SK-N-SH (cell line): ENCODE data around the gene IL18R1. TPM values are rescaled to one million over a fixed set of nuclear protein-coding genes. Genes with fewer than 3 reads are reported as not detected.

ENCODE experiments used
- CTCF ChIA-PET: fragments of 300-600, 350-600 bp; formaldehyde crosslinking; extraction: SDS; loops from one replicate; lab custom pipeline; 2021; lab: Yijun Ruan, JAX
- POLR2A ChIA-PET: fragments of 350-600 bp; sonication (Branson Sonifier 250); formaldehyde crosslinking; extraction: SDS; loops from one replicate; lab custom pipeline; 2020; ENCODE audit warnings: antibody characterized with exemption, inconsistent platforms; lab: Yijun Ruan, JAX
- DNase-seq: peaks from one replicate; pipeline ENCODE4 v3.0.0; 2012
- H2AFZ ChIP-seq: fragments of 200-600 bp; sonication (generic); 2 replicates; pipeline ENCODE4 v1.8.1; 2016; ENCODE audit warnings: antibody characterized with exemption, mild to moderate bottlenecking, low read depth
- H3F3A ChIP-seq: fragments of 200-600 bp; sonication (generic); replicated peaks from 2 replicates; pipeline ENCODE3; 2016; ENCODE audit warnings: antibody characterized with exemption, mild to moderate bottlenecking; ENCODE audit not compliant: insufficient read depth
- H3K27ac ChIP-seq, 2 experiments: fragments of 200-500 bp in 1 of 2; fragments of 200-600 bp in 1 of 2; sonication (Bioruptor generic) in 1 of 2; sonication (generic), shearing (Covaris generic) in 1 of 2; 2 replicates each; pipeline versions ENCODE4 v1.5.1 to v1.6.1; 2014 to 2016; ENCODE audit warnings: low read depth in 2 of 2, inconsistent platforms in 1 of 2, low read length in 1 of 2, mild to moderate bottlenecking in 1 of 2, mixed read lengths in 1 of 2
- H3K27me3 ChIP-seq: fragments of 200-600 bp; sonication (generic), shearing (Covaris generic); 2 replicates; pipeline ENCODE4 v1.6.1; 2016; ENCODE audit warnings: mixed run types; ENCODE audit not compliant: insufficient read depth
- H3K36me3 ChIP-seq, 2 experiments: fragments of 200-500 bp in 1 of 2; fragments of 200-600 bp in 1 of 2; sonication (Bioruptor generic) in 1 of 2; sonication (generic) in 1 of 2; replicated peaks in 1 of 2; 2 replicates each; pipeline versions ENCODE3 to v1.5.1; 2014 to 2016; ENCODE audit warnings: low read length in 1 of 2, mild to moderate bottlenecking in 1 of 2; ENCODE audit not compliant: insufficient read depth in 2 of 2, control insufficient read depth in 1 of 2
- H3K4me1 ChIP-seq, 2 experiments: fragments of 200-500 bp in 1 of 2; fragments of 200-600 bp in 1 of 2; sonication (Bioruptor generic) in 1 of 2; sonication (generic), shearing (Covaris generic) in 1 of 2; 2 replicates each; pipeline versions ENCODE4 v1.5.1 to v1.6.1; 2014 to 2016; ENCODE audit warnings: low read depth in 1 of 2, low read length in 1 of 2, mixed run types in 1 of 2; ENCODE audit not compliant: insufficient read depth in 2 of 2, control insufficient read depth in 1 of 2
- H3K4me2 ChIP-seq: fragments of 200-600 bp; sonication (generic), shearing (Covaris generic); 2 replicates; pipeline ENCODE4 v1.6.1; 2017; ENCODE audit warnings: mixed run types
- H3K4me3 ChIP-seq, 2 experiments: fragments of 200-500 bp in 1 of 2; fragments of 200-600 bp in 1 of 2; sonication (Bioruptor generic) in 1 of 2; sonication (generic), shearing (Covaris generic) in 1 of 2; 2 replicates each; pipeline versions ENCODE4 v1.5.1 to v1.8.1; 2014 to 2016; ENCODE audit warnings: low read depth in 2 of 2, inconsistent platforms in 1 of 2, low read length in 1 of 2, mild to moderate bottlenecking in 1 of 2, mixed read lengths in 1 of 2, moderate library complexity in 1 of 2
- H3K79me2 ChIP-seq: fragments of 200-600 bp; sonication (generic); 2 replicates; pipeline ENCODE4 v1.8.1; 2017; ENCODE audit warnings: mild to moderate bottlenecking; ENCODE audit not compliant: insufficient read depth
- H3K9ac ChIP-seq: fragments of 200-600 bp; sonication (generic); 2 replicates; pipeline ENCODE4 v1.6.1; 2017; ENCODE audit warnings: mixed run types
- H3K9me2 ChIP-seq: fragments of 200-600 bp; sonication (generic); 2 replicates; pipeline ENCODE4 v1.6.1; 2017; ENCODE audit warnings: mixed run types
- H3K9me3 ChIP-seq: fragments of 200-600 bp; sonication (generic); 2 replicates; pipeline ENCODE4 v1.6.1; 2017; ENCODE audit warnings: mixed run types, mild to moderate bottlenecking, moderate library complexity
- H4K20me1 ChIP-seq: fragments of 200-600 bp; sonication (generic); 2 replicates; pipeline ENCODE4 v1.6.1; 2017; ENCODE audit warnings: mild to moderate bottlenecking, mixed run types; ENCODE audit not compliant: insufficient read depth
- ELF1 ChIP-seq: IDR thresholded peaks from 2 replicates; pipeline ENCODE4 v1.4.0; 2012
- FOSL2 ChIP-seq: IDR thresholded peaks from 2 replicates; pipeline ENCODE4 v1.4.0; 2012; ENCODE audit warnings: low read depth, mild to moderate bottlenecking, moderate library complexity, borderline replicate concordance
- FOXJ3 ChIP-seq: sonication (generic); formaldehyde crosslinking; IDR thresholded peaks from 2 replicates; pipeline ENCODE4 v1.5.1; 2020; ENCODE audit warnings: mild to moderate bottlenecking, missing genetic modification reagents
- GABPA ChIP-seq: IDR thresholded peaks from 2 replicates; pipeline ENCODE4 v1.4.0; 2012; ENCODE audit warnings: low read depth, mild to moderate bottlenecking
- GATA2 ChIP-seq: sonication (generic); formaldehyde crosslinking; IDR thresholded peaks from 2 replicates; pipeline ENCODE4 v1.5.0; 2020; ENCODE audit warnings: mild to moderate bottlenecking, missing genetic modification reagents
- IRF3 ChIP-seq: fragments of 150-350 bp; IDR thresholded peaks from 2 replicates; pipeline ENCODE4 v1.6.1; 2016; ENCODE audit warnings: mild to moderate bottlenecking, low read depth, low read length
- JUND ChIP-seq: IDR thresholded peaks from 2 replicates; pipeline ENCODE4 v1.4.0; 2012
- MEF2A ChIP-seq: IDR thresholded peaks from 2 replicates; pipeline ENCODE4 v1.4.0; 2012; ENCODE audit warnings: low read depth, borderline replicate concordance
- MXI1 ChIP-seq: IDR thresholded peaks from 2 replicates; pipeline ENCODE4 v1.6.1; 2012; ENCODE audit warnings: mild to moderate bottlenecking, low read depth, low read length, improper control_type of control experiment
- NFIC ChIP-seq: IDR thresholded peaks from 2 replicates; pipeline ENCODE4 v1.4.0; 2012; ENCODE audit warnings: borderline replicate concordance
- NRF1 ChIP-seq: IDR thresholded peaks from 2 replicates; pipeline ENCODE4 v1.6.1; 2012; ENCODE audit warnings: low read depth, mild to moderate bottlenecking, low read length
- RAD21 ChIP-seq: IDR thresholded peaks from 2 replicates; pipeline ENCODE4 v1.6.1; 2012; ENCODE audit warnings: mild to moderate bottlenecking, low read length
- RCOR1 ChIP-seq: fragments of 150-350 bp; IDR thresholded peaks from 2 replicates; pipeline ENCODE4 v1.6.1; 2017; ENCODE audit warnings: antibody characterized with exemption, low read length
- RFX5 ChIP-seq: IDR thresholded peaks from 2 replicates; pipeline ENCODE4 v1.6.1; 2012; ENCODE audit warnings: mild to moderate bottlenecking, improper control_type of control experiment, low read length
- RXRA ChIP-seq: IDR thresholded peaks from 2 replicates; pipeline ENCODE4 v1.4.0; 2012; ENCODE audit warnings: low read depth, mild to moderate bottlenecking, borderline replicate concordance
- SIN3A ChIP-seq: IDR thresholded peaks from 2 replicates; pipeline ENCODE4 v1.6.1; 2012; ENCODE audit warnings: low read depth, mild to moderate bottlenecking, low read length, moderate library complexity, borderline replicate concordance
- USF2 ChIP-seq: fragments of 150-350 bp; IDR thresholded peaks from 2 replicates; pipeline ENCODE4 v1.6.1; 2017; ENCODE audit warnings: antibody characterized with exemption, low read length, low read depth, borderline replicate concordance
- WGBS: methylation state at CpG from one replicate; pipeline ENCODE4 v1.1.6; 2017; ENCODE audit warnings: low lambda C conversion rate; 5-methylcytosine and 5-hydroxymethylcytosine counted together
- polyA plus RNA-seq, 3 experiments: library from polyadenylated mRNA; depleted of rRNA; stranded (reverse); fragments of >200 nt; gene quantifications; 2 replicates each; pipeline ENCODE4 v1.2.3, GENCODE V29; 2012

Gene IL18R1
- polyA plus RNA-seq, 1 of the 3 experiments (the other 2 are of a cell fraction): not detected

GRCh38 chr2:102306125-102306524, 49.5 kb upstream of the IL18R1 start:
- TF ChIP-seq SIN3A: no peak
- TF ChIP-seq RCOR1: no peak
- TF ChIP-seq GABPA: no peak
- no peak for TF ChIP-seq MXI1
- no peak for TF ChIP-seq NFIC
- TF ChIP-seq RXRA: no peak
- POLR2A ChIA-PET: no interaction called here
- H3K4me2 ChIP-seq: no peak overlapping the region
- no peaks in the 10 kb centered on the region for H3K4me1 ChIP-seq
- H3K4me3 ChIP-seq: no peak overlapping the region
- CTCF ChIA-PET: no interaction called here
- H3K9ac ChIP-seq: no peak overlapping the region
- H3K9me3 ChIP-seq: no peaks in the 10 kb centered on the region
- H2AFZ ChIP-seq: no peak overlapping the region
- H3K27me3 ChIP-seq: peaks cover 46% of the 10 kb centered on the region
- no peaks in the 10 kb centered on the region for H3F3A ChIP-seq
- no peak for DNase-seq
- H3K9me2 ChIP-seq: no peaks in the 10 kb centered on the region
- H3K79me2 ChIP-seq: no peaks in the 10 kb centered on the region
- no peaks in the 10 kb centered on the region for H3K36me3 ChIP-seq
- WGBS: 4% methylated on average over 1 of the region's 1 CpG
- H3K27ac ChIP-seq: no peak overlapping the region
- H4K20me1 ChIP-seq: no peaks in the 10 kb centered on the region

- Histone ChIP-seq H3K9me2 (no peaks in the 10 kb centered on the region), H3K9ac (no peak within 1 kb of the TSS), H3K4me3 (no peak within 1 kb of the TSS), H3K4me1 (no peaks in the 10 kb centered on the region), H3K36me3 (no peaks in the 10 kb centered on the region), H3K4me2 (no peak within 1 kb of the TSS), H4K20me1 (no peaks in the 10 kb centered on the region), H3K27ac (no peak within 1 kb of the TSS), H3K9me3 (no peaks in the 10 kb centered on the region), H3K79me2 (no peaks in the 10 kb centered on the region), H3K27me3 (peaks cover 23% of the 10 kb centered on the region), H2AFZ (no peak within 1 kb of the TSS), H3F3A (no peaks in the 10 kb centered on the region)
- ChIA-PET POLR2A (interaction anchor here (0.6 kb wide), 1 partner anchor 1529 kb away, joined by 4 read pairs; no protein-coding TSS in a partner anchor), CTCF (no interaction called here)
- no peak for DNase-seq
- 37% methylated on average over 5 of the region's 5 CpGs for WGBS
- no peak for TF ChIP-seq RCOR1
- TF ChIP-seq NRF1: no peak
- TF ChIP-seq RFX5: no peak
- TF ChIP-seq USF2: no peak
- no peak for TF ChIP-seq RAD21
- TF ChIP-seq GABPA: no peak
- TF ChIP-seq FOSL2: no peak
- no peak for TF ChIP-seq JUND
- TF ChIP-seq MEF2A: no peak
- TF ChIP-seq GATA2: no peak
- TF ChIP-seq ELF1: no peak
- no peak for TF ChIP-seq IRF3
- TF ChIP-seq FOXJ3 (CRISPR knock-in tag): no peak
- no peak for TF ChIP-seq RXRA
Observed at GRCh38 chr2:102310964-102311640, 44.5 kb upstream of the IL18R1 start, which contains the start of gene IL1RL1. TSS of gene IL1RL1 (plus strand) at chr2:102311563. CDS start at chr2:102338265, 26,702 bp downstream.
